Stimulated activated CD8-positive, alpha-beta memory T cell treated with anti-CD3 and anti-CD28 coated beads, Interleukin-12 subunit alpha, Interleukin-12 subunit beta, amount 100 ng/mL, for 1 hour (primary cell): ENCODE data around the gene RSAD2.

Experiments used
- DNase-seq: peaks from one replicate; pipeline ENCODE4 v3.0.0-alpha.2; 2020; ENCODE audit warnings: low read depth

RSAD2 gene

DNA sequence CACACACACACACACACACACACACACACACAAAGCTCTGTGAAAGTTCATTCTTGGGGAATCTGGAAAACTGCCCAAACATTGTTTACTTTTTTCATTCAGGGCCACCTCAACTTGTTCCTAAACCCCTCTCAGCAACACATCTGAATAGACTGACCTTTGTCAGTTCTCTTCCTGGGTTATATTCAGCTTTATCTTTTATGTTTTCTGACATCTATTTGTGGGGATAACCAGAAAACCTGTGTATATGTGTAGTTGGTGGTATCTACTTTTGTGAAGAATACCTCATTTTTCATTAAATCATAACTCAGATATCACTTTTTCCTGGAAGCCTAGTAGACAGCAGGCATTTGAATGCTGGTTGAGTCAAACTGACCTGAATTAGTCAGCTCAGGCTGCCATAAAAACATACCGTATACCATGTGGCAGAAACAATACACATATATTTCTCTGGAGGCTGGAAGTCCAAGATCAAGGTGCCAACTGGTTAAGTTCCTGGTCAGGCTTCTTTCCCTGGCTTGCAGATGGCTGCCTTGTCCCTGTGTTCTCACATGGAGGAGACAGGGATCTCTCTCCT lies 28.7 kb downstream of the RSAD2 start:
- DNase-seq: no peak

DNA sequence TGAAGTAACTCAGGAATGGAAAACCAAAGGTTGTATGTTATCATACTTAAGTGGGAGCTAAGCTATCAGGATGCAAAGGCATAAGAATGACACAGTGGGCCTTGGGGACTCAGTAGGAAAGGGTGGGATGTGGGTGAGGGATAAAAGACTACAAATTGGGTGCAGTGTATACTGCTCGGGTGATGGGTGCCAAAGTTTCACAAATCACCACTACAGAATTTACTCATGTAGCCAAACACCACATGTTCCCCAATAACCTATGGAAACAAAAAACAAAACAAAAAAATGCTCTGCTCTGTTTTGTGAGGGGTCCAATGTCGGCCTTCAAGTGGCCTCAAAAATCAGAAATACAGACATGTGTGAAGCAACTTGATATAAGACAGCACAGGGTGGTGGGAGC lies 30.7 kb downstream of the RSAD2 start:
- DNase-seq: no peak

DNA sequence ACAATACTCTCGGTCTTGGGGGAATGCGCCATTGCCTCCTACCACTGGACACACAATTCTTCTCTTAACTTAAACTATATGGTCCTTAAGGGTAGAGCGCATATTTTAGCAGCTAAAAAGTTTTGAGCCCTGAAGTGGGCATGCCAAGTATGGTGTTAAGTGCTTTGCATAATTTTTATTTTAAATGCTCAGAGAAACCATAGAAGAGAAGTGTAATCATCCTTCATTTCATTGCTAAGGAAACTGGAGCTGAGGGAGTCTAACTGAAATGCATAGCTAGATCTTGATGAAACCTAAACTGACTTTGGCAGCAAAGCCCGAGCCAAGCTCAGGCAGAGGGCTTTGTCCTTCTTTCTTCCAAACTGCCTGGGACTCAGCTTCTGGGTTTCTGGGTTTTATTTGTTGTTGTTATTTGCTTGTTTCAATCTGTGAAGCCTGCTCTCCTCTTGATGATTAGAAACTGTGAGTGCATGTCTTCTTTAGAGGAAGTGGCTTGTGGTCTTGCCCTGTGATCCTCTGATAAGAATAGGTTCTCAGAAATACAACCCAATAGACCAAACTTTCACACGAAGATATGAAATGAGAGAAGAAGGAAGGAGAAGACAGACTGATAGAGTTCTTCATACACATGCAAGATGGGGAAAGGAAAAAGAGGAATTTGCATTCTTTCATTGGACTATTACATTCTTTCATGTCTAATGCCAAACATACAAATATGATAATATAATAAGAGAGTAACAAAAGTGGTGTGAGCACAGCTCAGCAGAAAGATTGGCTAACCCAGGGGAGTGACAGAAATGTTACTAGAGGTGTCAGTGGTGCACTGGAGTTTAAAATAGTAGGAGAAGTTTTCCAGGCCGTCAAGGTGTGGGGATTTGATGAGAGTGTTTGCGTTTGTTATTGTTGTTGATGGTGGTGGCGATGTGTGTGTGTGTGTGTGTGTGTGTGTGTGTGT lies 32.1 kb downstream of the RSAD2 start:
- DNase-seq: no peak

DNA sequence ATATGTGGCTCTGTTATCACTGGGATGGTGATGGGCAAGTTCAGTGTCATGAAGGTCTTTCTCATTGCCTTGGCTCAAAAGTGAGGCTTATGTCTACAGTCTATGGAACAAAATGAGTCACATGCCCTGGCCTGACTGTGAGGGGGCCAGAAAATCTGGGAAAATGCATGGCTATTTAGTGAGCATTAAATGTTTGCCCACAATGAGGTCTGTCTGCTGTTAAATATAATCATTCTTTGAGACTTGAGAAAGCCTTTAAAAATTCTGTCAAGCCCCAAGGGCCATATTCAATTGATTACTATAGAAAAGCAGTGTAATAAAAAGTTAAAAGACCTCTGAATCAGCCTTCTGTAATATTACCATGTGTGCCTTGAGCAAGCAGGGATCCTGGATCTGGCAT lies 34.1 kb downstream of the RSAD2 start:
- no peak for DNase-seq

DNA sequence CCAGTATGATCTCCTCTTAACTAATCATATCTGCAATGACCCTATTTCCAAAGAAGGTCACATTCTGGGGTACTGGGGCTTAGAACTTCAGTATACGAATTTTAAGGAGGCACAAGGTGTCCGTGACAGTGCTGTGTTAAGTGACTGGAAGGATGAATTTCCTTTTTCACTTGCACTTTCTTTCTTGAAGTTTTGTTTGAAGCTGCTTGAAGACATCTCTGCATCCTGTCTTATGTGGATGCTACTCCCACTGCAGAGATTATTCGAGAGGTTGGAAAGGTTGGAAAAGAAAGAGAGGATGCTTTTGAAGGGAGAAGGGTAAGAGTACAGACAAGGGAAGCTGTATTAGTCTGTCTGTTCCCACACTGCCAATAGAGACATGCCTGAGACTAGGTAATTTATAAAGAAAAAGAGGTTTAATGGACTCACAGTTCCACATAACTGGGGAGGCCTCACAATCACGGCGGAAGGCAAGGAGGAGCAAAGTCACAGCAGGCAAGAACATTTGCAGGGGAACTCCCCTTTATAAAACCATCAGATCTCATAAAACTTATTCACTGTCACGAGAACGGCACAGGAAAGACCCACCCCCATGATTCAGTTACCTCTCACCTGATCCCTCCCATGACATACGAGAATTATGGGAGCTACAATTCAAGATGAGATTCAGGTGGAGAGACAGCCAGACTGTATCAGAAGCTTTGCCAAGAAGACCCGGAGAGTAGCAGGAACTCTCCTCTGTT lies 36.0 kb downstream of the RSAD2 start:
- no peak for DNase-seq

DNA sequence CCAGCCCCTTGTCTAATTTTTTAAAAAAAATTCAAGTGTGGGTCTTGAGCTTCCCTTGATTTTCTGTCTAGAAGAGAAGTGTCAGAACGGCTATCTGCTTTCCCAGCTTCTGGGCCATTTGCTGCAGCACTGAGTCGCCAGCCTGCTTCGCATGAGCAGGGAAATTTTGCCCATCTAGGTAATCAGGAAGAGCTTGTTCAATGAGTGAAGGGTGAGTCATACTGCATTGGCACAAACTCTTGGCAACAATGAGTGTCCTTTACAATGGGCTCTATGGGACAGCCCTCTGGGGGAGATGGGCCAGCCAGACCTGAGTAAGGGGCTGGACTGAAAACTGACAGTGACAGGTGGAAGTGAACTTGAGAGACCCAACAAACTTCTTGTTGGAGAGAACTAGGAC lies 37.3 kb downstream of the RSAD2 start:
- DNase-seq: no peak

DNA sequence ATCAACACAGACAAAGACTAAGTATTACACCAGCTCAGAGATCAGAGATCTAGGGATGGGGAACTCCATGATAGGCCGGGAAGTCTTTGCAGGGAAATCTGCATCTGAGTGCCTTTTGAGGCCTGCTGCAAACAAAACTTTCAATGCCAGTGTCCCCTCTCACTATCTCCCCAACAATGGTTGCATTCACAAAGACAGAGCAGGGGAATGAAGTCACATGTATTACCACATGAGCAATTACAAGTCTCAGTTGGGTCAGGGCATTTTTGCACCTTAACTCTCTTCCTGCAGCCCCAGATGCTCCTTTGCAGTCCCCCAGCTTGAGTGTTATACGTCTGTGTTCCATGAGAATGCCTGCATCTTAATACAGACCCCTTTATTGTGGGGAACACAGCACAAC lies 37.8 kb downstream of the RSAD2 start:
- no peak for DNase-seq

DNA sequence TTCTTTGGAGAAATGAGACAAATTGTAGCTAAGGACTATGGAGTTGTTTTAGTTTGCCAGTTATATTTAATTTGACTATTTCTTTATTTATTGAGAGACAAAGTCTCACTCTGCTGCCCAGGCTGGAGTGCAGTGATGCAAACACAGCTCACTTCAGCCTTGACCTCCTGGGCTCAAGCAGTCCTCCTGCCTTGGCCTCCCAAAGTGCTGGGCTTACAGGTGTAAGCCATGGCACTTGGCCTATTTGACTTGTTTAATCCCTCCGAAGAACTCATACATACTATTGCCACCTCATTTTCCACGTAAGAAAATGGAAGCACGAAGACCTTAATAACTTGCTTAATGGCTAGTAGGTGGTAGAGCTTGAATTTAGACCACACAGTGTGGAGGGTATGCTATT lies 38.6 kb downstream of the RSAD2 start:
- DNase-seq: no peak

DNA sequence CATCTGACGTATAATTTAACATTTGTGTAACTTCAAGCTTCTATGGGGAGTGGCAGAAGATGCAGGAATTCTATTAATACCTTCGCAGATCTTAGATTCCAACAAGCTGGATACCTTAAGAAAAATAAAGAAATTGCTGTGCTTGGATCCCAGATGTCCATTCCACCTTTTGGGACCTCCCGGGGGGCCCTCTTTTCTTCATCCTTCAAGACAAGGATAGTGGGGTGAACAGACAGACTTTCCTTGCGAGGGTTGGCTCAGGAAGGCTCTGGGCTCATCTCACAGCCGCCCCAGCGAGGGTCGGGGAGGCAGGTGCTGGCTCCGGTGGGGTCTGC lies 39.1 kb downstream of the RSAD2 start:
- DNase-seq: no peak

DNA sequence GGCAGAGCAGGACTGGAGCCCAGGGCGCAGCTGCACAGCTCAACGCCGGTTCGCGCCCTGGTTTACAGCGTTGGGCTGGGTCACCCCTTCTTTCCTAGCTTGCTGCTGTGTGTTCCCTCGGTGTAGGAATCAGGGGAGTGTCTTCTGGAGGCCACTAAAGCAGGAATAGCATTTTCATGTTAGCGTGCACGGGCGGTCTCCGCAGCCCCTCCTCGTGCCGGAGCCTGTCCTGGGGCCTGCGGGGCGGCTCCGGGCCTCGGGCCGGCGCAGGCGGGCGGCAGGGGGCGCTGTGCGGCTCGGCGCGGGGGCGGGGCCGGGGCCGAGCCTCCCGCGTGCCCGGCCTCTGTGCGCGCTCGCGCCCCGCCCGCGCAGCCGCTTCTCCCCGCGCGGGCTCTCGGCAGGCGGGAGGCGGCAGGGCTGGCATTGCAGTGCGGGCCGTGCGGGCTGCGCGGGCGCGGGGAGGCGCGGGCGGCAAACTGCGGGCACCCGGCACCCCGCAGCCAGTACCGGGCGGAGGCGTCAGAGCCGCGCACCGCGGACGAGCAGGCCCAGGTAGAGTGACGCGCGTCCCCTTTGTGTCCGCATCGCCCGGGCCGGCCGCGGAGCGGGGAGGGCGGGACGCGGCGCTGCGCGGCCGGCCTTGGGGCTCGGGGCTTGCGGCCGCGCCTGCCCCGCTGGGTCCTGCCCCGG lies 39.6 kb downstream of the RSAD2 start, which contains the start of gene RNF144A:
Gene RNF144A (plus strand): TSS at position 342 of the 690 bp plus-strand sequence. CDS start 79,515 bp downstream, outside the sequence.
- peak; percentile 50 for DNase-seq

DNA sequence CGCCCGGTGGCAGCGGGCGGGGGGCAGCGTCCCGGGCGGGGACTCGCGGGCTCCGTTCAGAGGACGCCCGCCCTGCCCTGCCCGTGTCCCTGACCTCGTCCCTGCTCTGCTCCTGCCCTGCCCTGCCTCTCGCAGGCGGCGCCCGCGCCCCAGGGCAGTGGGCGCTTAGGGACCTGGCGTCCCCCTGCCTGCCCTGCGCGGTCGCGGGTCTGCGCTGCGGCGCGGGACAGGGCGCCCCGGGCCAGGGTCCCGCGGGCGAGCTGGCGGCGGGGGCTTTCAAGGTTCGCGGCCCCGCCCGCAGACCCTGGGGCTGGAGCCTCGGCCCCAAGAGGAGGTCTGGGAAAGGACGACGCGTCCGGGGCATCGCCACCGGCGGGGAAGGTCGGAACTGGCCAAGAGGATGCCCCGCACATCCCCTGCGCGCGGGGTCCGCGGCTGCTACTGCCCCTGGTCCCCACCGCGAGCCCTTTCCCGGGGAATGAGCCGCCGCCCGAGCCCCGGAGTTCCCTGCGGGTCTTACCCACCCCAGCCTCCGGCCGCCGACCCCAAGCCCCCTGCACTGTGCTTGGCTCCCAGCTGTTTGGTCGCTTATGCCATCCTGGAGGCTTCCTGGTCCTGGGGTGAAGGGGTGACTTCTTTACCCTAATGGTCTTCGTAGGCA lies 40.3 kb downstream of the RSAD2 start:
- no peak for DNase-seq

DNA sequence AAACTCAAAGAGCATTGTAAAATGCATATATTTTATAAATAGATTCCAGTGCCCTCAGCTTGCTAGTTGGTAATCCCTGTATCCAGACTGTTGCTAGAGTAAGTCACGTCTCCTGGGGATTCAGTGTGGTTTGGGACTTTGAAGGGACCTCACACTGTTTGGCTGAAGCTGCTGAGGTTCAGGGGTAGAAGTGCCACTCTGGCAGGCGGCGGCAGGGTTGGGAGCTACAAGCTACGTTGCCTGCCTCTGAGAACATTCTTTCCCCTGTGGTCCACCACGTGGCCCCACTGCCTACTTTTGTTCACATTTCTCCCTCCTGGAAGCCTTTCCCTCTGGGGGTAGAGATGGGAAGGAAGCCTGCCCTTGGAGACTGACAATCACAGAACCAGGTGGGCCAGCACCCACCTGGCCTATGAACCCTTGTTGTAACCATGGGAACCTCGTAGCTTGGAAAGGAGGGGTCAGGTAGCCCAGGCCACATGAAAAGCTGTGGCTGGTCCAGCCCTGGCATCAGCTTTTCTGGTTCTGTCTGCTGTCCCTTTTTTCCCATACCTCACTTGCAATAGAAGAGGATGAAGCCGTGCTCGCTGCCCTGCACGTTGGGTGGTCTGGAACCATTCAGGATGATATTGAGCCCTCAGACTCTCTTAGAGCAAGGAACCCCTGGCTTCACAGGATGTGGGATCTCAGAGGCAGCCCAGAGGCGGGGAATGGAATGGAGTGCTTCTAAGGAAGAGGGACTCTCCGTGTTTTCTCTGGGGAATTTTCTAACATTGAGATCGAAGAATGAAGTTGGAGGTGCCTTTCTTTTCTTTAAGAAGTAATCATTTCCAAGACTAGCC lies 42.5 kb downstream of the RSAD2 start:
- DNase-seq: no peak

DNA sequence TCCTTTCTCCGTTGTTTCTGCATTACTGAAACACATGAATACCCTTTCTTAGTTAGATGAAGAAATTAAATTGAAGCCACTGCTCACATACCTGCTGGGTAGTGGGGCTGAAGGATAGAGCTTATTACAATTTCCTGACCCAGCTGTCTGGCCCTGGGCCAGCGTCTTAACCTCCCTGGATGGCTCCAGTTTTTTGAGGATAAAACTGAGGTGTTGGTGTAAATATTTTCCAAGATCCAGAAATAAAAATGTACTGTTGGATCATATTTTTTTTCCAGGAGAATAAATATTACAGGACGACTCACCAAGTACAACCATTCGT lies 43.1 kb downstream of the RSAD2 start:
- no peak for DNase-seq

DNA sequence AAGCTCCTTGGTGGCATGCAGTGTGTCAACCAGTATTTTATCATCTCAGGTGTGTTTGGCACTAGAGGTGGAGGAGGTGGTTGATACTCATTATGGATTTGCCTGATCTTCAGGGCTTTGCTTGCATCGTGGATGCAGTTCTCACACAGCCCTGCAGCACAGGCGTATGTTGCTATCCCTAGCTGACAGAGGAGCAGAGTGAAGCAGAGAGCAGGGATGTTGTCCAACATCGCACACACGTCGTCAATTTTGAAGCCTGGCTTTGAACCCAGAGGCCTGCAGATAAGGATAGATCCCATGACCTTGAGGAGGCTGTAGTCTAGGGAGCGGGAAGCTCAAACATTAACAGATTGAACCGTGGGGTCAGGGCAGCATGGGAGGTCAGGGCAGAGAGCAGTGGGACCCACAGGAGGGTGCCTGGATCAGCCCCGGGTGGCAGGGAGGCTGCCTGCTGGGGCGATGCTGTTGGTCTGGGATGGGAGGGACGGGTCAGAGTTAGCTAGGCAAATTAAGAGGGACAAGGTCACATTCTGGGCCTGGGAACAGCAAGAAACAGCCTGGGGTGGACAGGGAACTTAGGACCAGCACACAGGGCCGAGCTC lies 43.8 kb downstream of the RSAD2 start:
- no peak for DNase-seq

DNA sequence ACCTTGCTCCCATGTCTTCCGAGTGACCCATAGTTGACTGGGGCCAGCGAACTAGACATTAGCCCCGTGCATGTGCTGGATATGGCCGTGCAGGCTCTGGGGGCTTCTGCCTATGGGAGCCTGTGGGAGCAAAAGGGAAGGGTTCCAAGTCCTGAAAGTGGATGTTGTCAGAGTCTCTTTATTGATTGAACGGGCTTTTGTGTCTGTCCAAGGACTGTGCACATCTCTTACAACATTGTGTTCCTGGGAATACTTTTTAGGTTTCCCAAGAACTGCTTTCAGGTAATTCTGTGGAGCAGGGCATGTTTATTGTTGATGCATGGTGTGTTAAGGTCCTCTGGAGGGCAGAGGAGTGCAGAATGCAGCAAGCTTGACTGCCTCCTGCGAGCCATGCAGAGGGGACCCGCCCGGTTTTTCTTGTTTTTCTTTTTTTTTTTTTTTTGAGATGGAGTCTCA lies 44.7 kb downstream of the RSAD2 start:
- no peak for DNase-seq

DNA sequence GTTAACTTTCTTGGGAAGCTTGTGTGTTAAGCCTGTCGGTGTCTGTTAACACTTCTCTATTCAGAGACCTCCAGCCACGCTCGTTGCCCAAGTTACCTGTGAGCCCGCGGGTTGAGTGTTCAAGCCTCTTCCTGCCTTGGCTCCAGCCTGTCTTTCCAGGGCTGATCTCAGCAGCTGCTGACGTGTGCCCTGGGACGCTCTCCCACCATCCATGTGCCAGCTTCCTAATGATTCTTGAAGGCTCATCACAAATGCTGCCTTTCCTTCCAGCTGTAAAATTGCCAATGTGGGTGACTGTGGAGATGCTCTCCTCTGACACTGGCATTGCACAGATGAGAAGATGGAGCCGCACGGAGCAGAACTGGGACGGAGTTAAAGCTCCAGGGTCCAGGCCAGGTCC lies 45.7 kb downstream of the RSAD2 start:
- no peak for DNase-seq

DNA sequence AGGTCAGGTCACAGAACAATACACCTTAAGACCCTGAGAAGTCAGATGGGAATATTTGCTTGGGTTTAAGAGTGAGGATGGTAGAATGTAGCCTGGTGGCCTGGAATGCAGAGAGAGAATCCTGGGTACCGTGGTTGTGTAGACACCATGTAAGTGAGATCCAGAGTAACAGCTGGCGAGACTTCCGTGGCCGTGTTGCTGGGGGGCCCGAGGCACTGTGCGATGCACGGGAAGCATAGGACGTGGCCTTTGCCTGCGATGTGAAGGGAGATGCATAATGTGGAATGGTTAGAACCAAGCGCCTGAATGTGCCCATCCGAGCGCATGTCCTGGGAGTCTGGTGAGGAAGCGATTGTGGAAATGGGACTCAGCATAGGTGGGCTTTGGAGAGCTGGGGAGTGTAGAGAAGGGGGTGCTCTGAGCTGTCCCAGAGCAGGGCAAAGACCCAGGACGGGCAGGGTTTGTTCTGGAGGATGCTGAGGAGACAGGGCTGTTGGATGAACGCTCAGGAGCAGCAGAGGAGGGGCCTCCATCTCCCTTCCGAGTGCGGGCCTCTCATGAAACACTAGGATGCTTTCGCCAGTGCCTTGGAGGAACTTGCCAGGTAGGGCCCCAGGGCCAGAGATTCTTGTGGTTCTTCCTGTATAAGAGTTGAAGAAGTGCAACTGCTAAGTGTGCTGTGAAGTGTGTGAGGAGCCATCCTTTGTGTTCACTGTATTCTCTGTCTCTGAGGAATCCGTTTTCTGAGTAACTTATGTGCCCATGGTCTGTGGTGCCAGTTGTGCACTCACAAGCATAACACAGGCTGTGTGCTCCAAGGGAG lies 46.7 kb downstream of the RSAD2 start:
- DNase-seq: no peak

DNA sequence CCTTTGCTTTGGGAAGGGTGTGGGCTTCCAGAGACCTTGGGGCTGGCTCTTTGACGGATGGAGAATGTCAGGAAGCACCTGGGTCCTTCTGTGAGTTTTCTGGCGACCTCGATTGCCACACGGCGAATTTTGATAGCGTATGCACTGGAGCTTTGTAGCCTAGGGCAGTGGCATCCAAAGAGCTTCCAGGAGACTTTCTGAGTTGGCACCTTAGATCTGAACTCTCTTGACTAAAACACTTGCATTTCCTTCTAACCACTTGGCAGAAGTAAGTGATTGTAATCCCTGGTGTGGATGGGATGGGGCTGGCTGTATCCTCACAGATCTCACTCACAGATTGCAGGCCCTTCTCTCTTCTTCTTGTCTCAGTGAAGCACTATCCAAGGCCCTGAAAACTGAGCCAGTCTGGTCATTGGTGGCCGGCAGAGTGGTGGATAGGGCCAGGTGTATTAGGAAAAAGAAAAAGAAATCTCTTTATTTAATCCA lies 47.4 kb downstream of the RSAD2 start:
- no peak for DNase-seq

DNA sequence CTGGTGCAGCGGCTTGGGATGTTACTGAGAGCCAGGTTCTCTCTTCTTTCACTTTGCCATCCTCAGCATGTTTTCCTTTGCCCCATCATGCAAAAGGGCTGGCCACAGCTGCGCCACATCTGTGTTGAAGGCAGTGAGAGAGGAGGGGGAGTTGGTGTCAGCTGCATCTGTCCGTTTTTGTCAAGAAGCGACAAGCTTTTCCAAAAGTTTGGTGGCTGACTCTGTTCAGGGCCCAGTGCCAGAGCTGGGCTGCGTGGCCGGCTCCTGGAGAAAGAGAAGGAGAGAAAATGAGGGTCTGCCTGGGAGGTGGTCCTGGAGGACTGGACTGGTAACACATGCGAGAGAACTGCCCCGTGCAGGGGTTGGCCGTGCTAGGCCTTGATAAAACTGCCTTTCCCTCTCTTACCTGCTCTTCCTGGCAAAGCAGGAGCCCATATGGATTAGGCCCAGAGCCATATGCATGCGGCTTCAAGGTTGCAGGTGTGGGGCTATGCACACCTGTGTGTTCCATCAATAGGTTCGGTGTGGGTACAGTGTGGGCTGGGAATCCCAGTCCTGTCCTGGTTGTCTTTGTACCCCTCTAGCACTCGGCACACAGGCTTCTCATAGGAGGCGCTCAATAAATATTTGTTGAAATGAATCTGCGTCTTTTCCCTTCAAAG lies 48.6 kb downstream of the RSAD2 start:
- DNase-seq: no peak
